GM19328 (cell line): Measurements from ENCODE around the gene HLA-DPA1.
A peak's percentile ranks its signal among the peaks of the same experiment; 100 is the strongest.
"Not testable (repeated sequence)": the region's sequence is repeated elsewhere in the genome, so short reads cannot be mapped to it uniquely, and the experiment has no call there.

Experiments used
- ATAC-seq: cut with Tn5 transposase; IDR thresholded peaks from one replicate; pipeline ENCODE4 v1.9.1; 2021; ENCODE audit warnings: mild to moderate bottlenecking, moderate library complexity; ENCODE audit not compliant: unreplicated experiment

Gene HLA-DPA1

GRCh38 chr6:33073431-33073871 is at the start of gene HLA-DPA1:
Gene HLA-DPA1, minus strand, starts transcription at chr6:33073649.
- ATAC-seq, result peak; percentile 51

- ATAC-seq, result no peak
Observed at GRCh38 chr6:33123181-33123580, 49.7 kb upstream of the HLA-DPA1 start.

- ATAC-seq, result no peak
Observed at GRCh38 chr6:33120001-33120400, 46.6 kb upstream of the HLA-DPA1 start.

- ATAC-seq, result no peak
Observed at GRCh38 chr6:33118525-33119123, 45.2 kb upstream of the HLA-DPA1 start.

GRCh38 chr6:33117811-33118277 is 44.4 kb upstream of the HLA-DPA1 start:
- ATAC-seq, result no peak

- ATAC-seq, result no peak
Observed at GRCh38 chr6:33116841-33117711, 43.6 kb upstream of the HLA-DPA1 start.

- no peak for ATAC-seq
Observed at GRCh38 chr6:33116417-33116816, 43.0 kb upstream of the HLA-DPA1 start.

- no peak for ATAC-seq
Observed at GRCh38 chr6:33114406-33114805, 41.0 kb upstream of the HLA-DPA1 start.

- ATAC-seq, result no peak
Observed at GRCh38 chr6:33113755-33114154, 40.3 kb upstream of the HLA-DPA1 start.

GRCh38 chr6:33112148-33112547 is 38.7 kb upstream of the HLA-DPA1 start:
- peak; percentile 85 for ATAC-seq

GRCh38 chr6:33108307-33108706 is 34.9 kb upstream of the HLA-DPA1 start:
- ATAC-seq, result no peak

GRCh38 chr6:33107641-33108040 is 34.2 kb upstream of the HLA-DPA1 start:
- ATAC-seq, result no peak

GRCh38 chr6:33105916-33106871 is 32.7 kb upstream of the HLA-DPA1 start:
- ATAC-seq, result no peak

GRCh38 chr6:33105386-33105785 is 31.9 kb upstream of the HLA-DPA1 start:
- no peak for ATAC-seq

GRCh38 chr6:33104887-33105286 is 31.4 kb upstream of the HLA-DPA1 start:
- ATAC-seq, result no peak

- no peak for ATAC-seq
Observed at GRCh38 chr6:33103776-33104175, 30.3 kb upstream of the HLA-DPA1 start.

- ATAC-seq, result not testable (repeated sequence)
Observed at GRCh38 chr6:33101121-33101737, 27.8 kb upstream of the HLA-DPA1 start.

- no peak for ATAC-seq
Observed at GRCh38 chr6:33095681-33096080, 22.2 kb upstream of the HLA-DPA1 start.

GRCh38 chr6:33093855-33094254 is 20.4 kb upstream of the HLA-DPA1 start:
- no peak for ATAC-seq

- no peak for ATAC-seq
Observed at GRCh38 chr6:33092385-33092784, 18.9 kb upstream of the HLA-DPA1 start.

- no peak for ATAC-seq
Observed at GRCh38 chr6:33091957-33092356, 18.5 kb upstream of the HLA-DPA1 start.
